B cell (primary cell): Measurements from ENCODE around the gene MON2. TPM values are rescaled to one million over a fixed set of nuclear protein-coding genes. Genes with fewer than 3 reads are reported as not detected.

Source experiments
- ATAC-seq: fragments of 200-7000 bp; cut with Tn5 transposase; one replicate; pipeline ENCODE4 v1.10.0; 2021; ENCODE audit warnings: low read depth, mild to moderate bottlenecking, moderate number of reproducible peaks, moderate library complexity
- CTCF ChIA-PET: fragments of 350-600 bp; sonication (Branson Sonifier 250); formaldehyde crosslinking; loops from one replicate; lab custom pipeline; 2021; ENCODE audit warnings: antibody characterized with exemption, inconsistent platforms; lab: Charles Lee
- POLR2A ChIA-PET: fragments of 350-600 bp; sonication (Branson Sonifier 250); formaldehyde crosslinking; loops from one replicate; lab custom pipeline; 2021; ENCODE audit warnings: antibody characterized with exemption; lab: Charles Lee
- DNase-seq: peaks from one replicate; pipeline ENCODE4 v3.0.0; 2013
- H2AFZ ChIP-seq: 2 replicates; pipeline ENCODE4 v1.6.1; 2012; ENCODE audit warnings: mild to moderate bottlenecking, low read depth, low read length; ENCODE audit not compliant: insufficient read depth, poor library complexity, severe bottlenecking
- H3K27ac ChIP-seq, 2 donors: 1 replicate in 1 of 2; 2 replicates in 1 of 2; pipeline ENCODE4 v1.5.1; 2012 to 2013; ENCODE audit warnings: low read length in 2 of 2, mild to moderate bottlenecking in 2 of 2, moderate library complexity in 1 of 2
- H3K27me3 ChIP-seq, 4 experiments: fragments of 200-600 bp in 1 of 4; sonication (generic) in 1 of 4; replicated peaks in 1 of 4; 1 replicate in 2 of 4; 2 replicates in 2 of 4; pipeline versions ENCODE4 v1.6.1 to v1.7.0; 2013 to 2016; ENCODE audit warnings: low read length in 3 of 4, mild to moderate bottlenecking in 2 of 4, mixed read lengths in 1 of 4, moderate library complexity in 1 of 4; ENCODE audit not compliant: insufficient read depth in 4 of 4, control insufficient read depth in 3 of 4; ENCODE audit errors: control extremely low read depth in 1 of 4
- H3K36me3 ChIP-seq, 2 experiments: replicated peaks in 1 of 2; 1 replicate in 1 of 2; 2 replicates in 1 of 2; pipeline versions ENCODE4 v1.6.1 to v1.7.1; 2013; ENCODE audit warnings: low read length in 1 of 2; ENCODE audit not compliant: insufficient read depth in 2 of 2, control insufficient read depth in 1 of 2; ENCODE audit errors: control extremely low read depth in 1 of 2, extremely low read depth in 1 of 2
- H3K4me1 ChIP-seq, 2 donors: fragments of 200-600 bp in 1 of 2; sonication (generic) in 1 of 2; 1 replicate in 1 of 2; 2 replicates in 1 of 2; pipeline versions ENCODE4 v1.5.1 to v1.6.1; 2013 to 2017; ENCODE audit warnings: low read length in 2 of 2; ENCODE audit not compliant: control insufficient read depth in 2 of 2, insufficient read depth in 2 of 2
- H3K4me2 ChIP-seq: replicated peaks from 2 replicates; pipeline ENCODE3; 2012; ENCODE audit warnings: mild to moderate bottlenecking, low read depth, low read length; ENCODE audit not compliant: poor library complexity, severe bottlenecking
- H3K4me3 ChIP-seq, 5 experiments: fragments of 200-600 bp in 1 of 5; sonication (generic) in 1 of 5; 1 replicate in 3 of 5; 2 replicates in 2 of 5; pipeline versions ENCODE4 v1.5.1 to v1.7.0; 2011 to 2016; ENCODE audit warnings: low read length in 4 of 5, mild to moderate bottlenecking in 4 of 5, low read depth in 2 of 5, control low read depth in 1 of 5, moderate library complexity in 1 of 5; ENCODE audit not compliant: insufficient read depth in 1 of 5; ENCODE audit errors: control extremely low read depth in 1 of 5, extremely low read depth in 1 of 5
- H3K79me2 ChIP-seq: fragments of 200-600 bp; sonication (generic); one replicate; pipeline ENCODE4 v1.6.0; 2016; ENCODE audit warnings: low read length; ENCODE audit not compliant: control insufficient read depth, insufficient read depth
- H3K9ac ChIP-seq: fragments of 200-600 bp; sonication (generic); 2 replicates; pipeline ENCODE4 v1.6.1; 2017; ENCODE audit warnings: mild to moderate bottlenecking, low read length, moderate library complexity
- H3K9me3 ChIP-seq, 3 donors: one replicate each; pipeline versions ENCODE4 v1.6.1 to v1.7.1; 2013; ENCODE audit warnings: low read length in 2 of 3; ENCODE audit not compliant: control insufficient read depth in 2 of 3, insufficient read depth in 1 of 3; ENCODE audit errors: control extremely low read depth in 1 of 3
- H4K20me1 ChIP-seq: 2 replicates; pipeline ENCODE4 v1.6.0; 2012; ENCODE audit warnings: mild to moderate bottlenecking, low read length; ENCODE audit not compliant: insufficient read depth, control insufficient read depth, poor library complexity, severe bottlenecking
- H3K27ac Mint-ChIP-seq: one replicate; pipeline ENCODE4 v1.8.0; 2021; ENCODE audit warnings: mixed read lengths
- H3K27me3 Mint-ChIP-seq: one replicate; pipeline ENCODE4 v1.8.0; 2021; ENCODE audit warnings: mixed read lengths
- H3K4me1 Mint-ChIP-seq: one replicate; pipeline ENCODE4 v1.8.0; 2021; ENCODE audit warnings: mixed read lengths
- H3K4me3 Mint-ChIP-seq: one replicate; pipeline ENCODE4 v1.8.0; 2021; ENCODE audit warnings: mixed read lengths
- H3K9me3 Mint-ChIP-seq: one replicate; pipeline ENCODE4 v1.8.0; 2022; ENCODE audit warnings: mixed read lengths; ENCODE audit not compliant: insufficient read depth
- CTCF ChIP-seq: fragments of 200-600 bp; IDR thresholded peaks from one replicate; pipeline ENCODE4 v1.8.0; 2022; ENCODE audit warnings: antibody characterized with exemption, mild to moderate bottlenecking
- EZH2 ChIP-seq: IDR thresholded peaks from 2 replicates; pipeline ENCODE4 v1.6.1; 2012; ENCODE audit warnings: borderline replicate concordance, low read depth, mild to moderate bottlenecking, moderate library complexity, low read length; ENCODE audit not compliant: insufficient read depth, poor library complexity, severe bottlenecking
- WGBS: methylation state at CpG from one replicate; pipeline ENCODE4 v1.1.5; 2013; ENCODE audit warnings: missing lambda C conversion rate; ENCODE audit not compliant: insufficient coverage; 5-methylcytosine and 5-hydroxymethylcytosine counted together
- intact Hi-C: fragments of 100-400 bp; cut with micrococcal nuclease; formaldehyde crosslinking; loops from one replicate; pipeline ENCODE4 v1.10.0; 2022
- polyA plus RNA-seq: library from polyadenylated mRNA; depleted of rRNA; stranded (reverse); fragments of >200 nt; gene quantifications from 2 replicates; pipeline ENCODE4 v1.2.3, GENCODE V29; 2012
- total RNA-seq, 2 donors: library from RNA; stranded (reverse); fragments of 120-200 nt in 1 of 2; gene quantifications; 1 replicate in 1 of 2; 2 replicates in 1 of 2; pipeline versions ENCODE4 v1.2.3 to v1.2.4, GENCODE V29; 2013 to 2022

The MON2 gene
- total and polyA plus RNA-seq, 2 donors (not counting 1 experiment from before 2014, with no cell fraction given): 18.9 to 104 TPM

- Histone ChIP-seq H3K4me2 (no peak overlapping the region), H3K4me1 (no peaks in the 10 kb centered on the region), H2AFZ (no peak overlapping the region), H3K27ac (no peak overlapping the region), H3K27me3 (no peaks in the 10 kb centered on the region), H4K20me1 (no peaks in the 10 kb centered on the region), H3K36me3 (no peaks in the 10 kb centered on the region), H3K79me2 (no peaks in the 10 kb centered on the region), H3K9me3 (no peaks in the 10 kb centered on the region), H3K9ac (no peak overlapping the region), H3K4me3 (no peak overlapping the region)
- Mint-ChIP-seq H3K4me3 (no peak overlapping the region), H3K27me3 (peaks cover 13% of the 10 kb centered on the region), H3K9me3 (no peaks in the 10 kb centered on the region), H3K27ac (no peak overlapping the region), H3K4me1 (peaks cover 5% of the 10 kb centered on the region)
- POLR2A ChIA-PET: no interaction called here
- TF ChIP-seq EZH2 (no peak), CTCF (no peak)
- ATAC-seq: no peak
- DNase-seq: no peak
- CTCF ChIA-PET: interaction anchor here (0.8 kb wide), 1 partner anchor 33 kb away, joined by 3 read pairs; no protein-coding TSS in a partner anchor
- intact Hi-C loops: no loop called here
- WGBS: 20% methylated on average over 1 of the region's 2 CpGs
Observed at GRCh38 chr12:62642486-62642885, 175.9 kb downstream of the MON2 start.

GRCh38 chr12:62643486-62643885, 176.9 kb downstream of the MON2 start:
- intact Hi-C loops: no loop called here

More at GRCh38 chr12:62643486-62643885, 176.9 kb downstream of the MON2 start:
- Mint-ChIP-seq H3K27me3 (peaks cover 13% of the 10 kb centered on the region), H3K27ac (no peak overlapping the region), H3K9me3 (no peaks in the 10 kb centered on the region), H3K4me3 (no peak overlapping the region), H3K4me1 (peaks cover 5% of the 10 kb centered on the region)
- Histone ChIP-seq H3K27me3 (no peaks in the 10 kb centered on the region), H4K20me1 (no peaks in the 10 kb centered on the region), H3K4me2 (no peak overlapping the region), H3K4me3 (no peak overlapping the region), H3K9me3 (no peaks in the 10 kb centered on the region), H3K27ac (no peak overlapping the region), H3K4me1 (no peaks in the 10 kb centered on the region), H3K36me3 (no peaks in the 10 kb centered on the region), H3K79me2 (no peaks in the 10 kb centered on the region), H2AFZ (no peak overlapping the region), H3K9ac (no peak overlapping the region)
- POLR2A ChIA-PET: no interaction called here
- WGBS: no CpG with 5 or more reads among the region's 2 CpGs
- TF ChIP-seq CTCF: no peak
- no peak for TF ChIP-seq EZH2
- DNase-seq (no peak), ATAC-seq (no peak)
- CTCF ChIA-PET: interaction anchor here (0.8 kb wide), 1 partner anchor 34 kb away, joined by 3 read pairs; no protein-coding TSS in a partner anchor
